GM18499 (cell line): ENCODE data around the gene CABLES1.

Source experiments
- ATAC-seq: cut with Tn5 transposase; IDR thresholded peaks from one replicate; pipeline ENCODE4 v1.9.1; 2021; ENCODE audit warnings: moderate number of reproducible peaks; ENCODE audit not compliant: insufficient read depth, unreplicated experiment

CABLES1 gene

GRCh38 chr18:23189768-23190661 is 54.7 kb downstream of the CABLES1 start:
- ATAC-seq, result no peak

- no peak for ATAC-seq
Measured at GRCh38 chr18:23191232-23191631, 55.9 kb downstream of the CABLES1 start.

DNA sequence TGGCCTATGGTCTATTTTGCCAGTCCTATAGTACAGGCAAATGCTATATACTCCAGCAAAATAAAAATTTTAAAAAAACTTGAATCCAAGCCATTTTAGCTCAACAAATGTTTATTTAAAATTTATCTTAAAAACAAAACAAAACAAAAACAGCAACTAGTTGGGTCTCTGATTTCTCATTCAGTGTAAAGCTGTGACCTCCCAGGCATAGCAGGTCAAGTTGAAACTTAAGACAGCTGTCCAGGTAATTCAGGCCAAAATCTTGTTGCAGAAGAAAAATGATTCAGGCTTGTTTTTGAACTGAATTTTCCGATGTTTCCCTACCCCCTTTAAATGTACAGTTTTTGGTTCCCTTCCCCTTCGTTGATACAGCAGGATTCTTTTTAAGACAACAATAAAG is 58.5 kb downstream of the CABLES1 start:
- no peak for ATAC-seq

GRCh38 chr18:23194155-23194996 is 59.1 kb downstream of the CABLES1 start:
- no peak for ATAC-seq

DNA sequence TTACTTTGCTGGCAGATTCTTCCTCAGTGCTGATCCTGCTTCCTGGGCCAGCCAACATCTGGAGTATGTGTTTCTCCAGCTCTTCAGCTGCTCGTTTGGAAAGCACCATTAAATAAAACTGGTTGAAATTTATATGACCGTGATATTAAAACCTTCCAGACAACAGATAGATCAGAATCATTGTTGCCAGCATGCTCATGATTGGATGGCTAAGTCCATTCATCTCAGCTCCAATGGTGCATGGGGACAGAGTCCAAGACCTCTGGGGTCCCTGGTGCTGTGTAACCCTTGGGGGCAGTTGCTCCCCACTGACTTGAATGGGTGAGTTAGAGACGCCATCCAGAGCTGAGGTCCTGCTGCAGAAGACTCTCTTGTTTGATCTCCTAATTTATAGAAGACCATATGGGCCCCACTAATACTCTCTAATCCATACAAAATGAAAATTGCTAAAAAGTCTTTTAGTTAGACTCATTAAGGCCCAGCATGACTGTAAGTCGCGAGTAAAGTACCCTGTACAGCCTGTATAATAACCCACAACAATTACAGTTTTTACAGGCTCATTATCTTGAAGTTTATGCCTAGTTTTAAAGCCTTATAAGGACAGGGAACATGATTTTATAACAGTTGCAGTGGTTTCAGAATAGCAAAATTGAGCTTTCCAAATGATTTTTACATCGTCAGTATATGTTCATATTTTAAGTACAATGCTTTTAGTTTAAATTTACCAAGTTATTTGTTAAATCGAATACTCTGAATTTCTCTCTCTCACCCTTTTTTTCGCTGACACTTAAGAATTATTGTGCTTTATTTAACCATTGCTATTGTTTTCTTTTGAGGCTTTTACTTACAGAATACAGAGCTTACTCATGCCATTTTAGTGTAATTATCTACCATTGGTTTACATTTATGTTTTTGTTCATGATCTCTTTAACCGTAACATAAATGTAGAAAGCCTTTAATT is 60.0 kb downstream of the CABLES1 start:
- no peak for ATAC-seq

- ATAC-seq, result no peak
Measured at GRCh38 chr18:23196119-23197007, 61.1 kb downstream of the CABLES1 start.

GRCh38 chr18:23198217-23198845 is 63.0 kb downstream of the CABLES1 start:
- ATAC-seq, result no peak

DNA sequence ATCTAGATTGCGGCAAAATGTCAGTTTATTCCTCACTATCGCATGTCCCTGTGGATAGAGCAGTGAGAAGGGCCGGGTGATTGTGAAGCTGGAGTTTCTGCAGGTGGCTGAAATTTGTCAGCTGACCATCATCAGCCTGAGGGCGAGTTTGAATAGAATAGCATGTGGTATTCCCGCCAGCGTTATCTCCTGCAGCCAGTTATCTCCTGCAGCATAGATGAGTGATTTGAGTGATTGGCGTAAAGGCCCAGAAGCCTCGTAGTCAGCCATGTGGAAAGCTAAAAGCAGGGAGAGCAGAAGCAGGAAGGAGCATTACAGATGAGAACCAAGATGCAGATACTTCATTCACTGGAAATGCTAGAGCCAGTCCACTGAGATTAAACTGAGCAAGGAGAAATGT is 65.5 kb downstream of the CABLES1 start:
- ATAC-seq, result no peak

- no peak for ATAC-seq
Measured at GRCh38 chr18:23201741-23202140, 66.5 kb downstream of the CABLES1 start.

DNA sequence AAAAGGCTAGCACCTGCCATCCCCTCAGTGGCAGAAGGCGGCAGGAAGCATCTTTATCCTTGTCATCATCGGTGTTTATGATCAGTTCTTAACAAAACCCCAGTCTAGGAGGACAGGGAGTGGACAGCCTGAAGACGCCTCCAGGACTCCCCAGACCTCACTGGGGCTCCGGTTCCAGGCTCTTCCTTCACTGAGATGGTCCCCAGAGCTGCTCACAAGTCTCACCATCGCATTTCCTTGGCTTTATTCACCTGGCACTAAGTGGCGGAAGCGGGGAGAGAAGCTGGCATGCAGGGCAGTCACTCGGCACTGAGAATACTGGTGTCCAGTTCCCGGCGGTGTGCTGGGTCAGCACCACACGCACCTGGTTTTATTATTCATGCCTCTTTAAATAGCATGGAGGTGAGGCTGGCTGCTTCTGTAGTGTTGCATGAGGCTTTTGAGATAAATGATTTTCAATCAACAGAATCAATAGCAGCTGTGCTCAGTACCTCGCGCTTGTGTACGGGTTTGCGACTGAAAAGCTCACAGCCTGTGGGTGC is 68.7 kb downstream of the CABLES1 start:
- no peak for ATAC-seq

DNA sequence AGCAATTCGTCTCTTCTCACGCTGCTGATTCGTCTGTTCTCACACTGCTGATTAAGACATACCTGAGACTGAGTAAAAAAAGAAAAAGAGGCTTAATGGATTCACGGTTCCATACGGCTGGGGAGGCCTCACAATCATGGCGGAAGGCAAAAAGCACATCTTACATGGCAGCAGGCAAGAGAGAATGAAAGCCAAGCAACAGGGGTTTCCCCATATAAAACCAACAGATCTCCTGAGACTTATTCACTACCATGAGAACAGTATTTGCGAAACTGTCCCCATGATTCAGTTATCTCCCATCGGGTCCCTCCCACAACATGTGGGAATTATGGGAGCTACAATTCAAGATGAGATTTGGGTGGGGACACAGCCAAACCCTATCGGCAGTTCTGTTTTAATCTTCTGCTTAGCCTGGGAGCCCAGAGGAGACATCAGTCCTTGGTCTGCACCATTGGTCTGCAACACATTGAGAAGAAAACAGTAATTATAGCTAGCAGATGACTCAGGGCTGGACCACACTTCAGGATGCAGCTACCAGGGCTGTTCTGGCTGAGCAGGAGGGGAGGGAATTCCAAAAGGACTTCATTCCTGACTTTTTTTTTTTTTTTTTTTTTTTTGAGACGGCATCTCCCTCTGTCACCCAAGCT is 69.4 kb downstream of the CABLES1 start:
- ATAC-seq, result no peak

DNA sequence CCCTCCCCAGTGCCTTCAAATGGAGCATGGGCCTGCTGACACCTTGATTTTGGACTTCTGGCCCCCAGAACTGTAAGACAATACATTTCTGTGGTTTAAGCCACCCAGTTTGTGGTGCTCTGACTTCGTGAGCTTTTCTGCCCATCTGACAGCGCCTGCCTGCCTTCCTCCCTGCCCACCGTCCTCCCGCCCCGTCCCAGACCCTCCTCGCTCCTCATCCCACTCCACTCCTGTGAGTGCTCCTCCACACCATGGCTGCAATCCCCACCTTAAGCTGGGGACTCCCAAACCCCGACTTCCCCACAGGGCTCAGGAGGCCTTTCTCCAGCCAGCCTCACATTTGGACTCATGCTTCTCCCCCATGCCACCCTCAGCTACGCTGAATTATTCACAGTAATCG is 70.7 kb downstream of the CABLES1 start:
- no peak for ATAC-seq

GRCh38 chr18:23207191-23207955 is 72.1 kb downstream of the CABLES1 start:
- ATAC-seq, result no peak

DNA sequence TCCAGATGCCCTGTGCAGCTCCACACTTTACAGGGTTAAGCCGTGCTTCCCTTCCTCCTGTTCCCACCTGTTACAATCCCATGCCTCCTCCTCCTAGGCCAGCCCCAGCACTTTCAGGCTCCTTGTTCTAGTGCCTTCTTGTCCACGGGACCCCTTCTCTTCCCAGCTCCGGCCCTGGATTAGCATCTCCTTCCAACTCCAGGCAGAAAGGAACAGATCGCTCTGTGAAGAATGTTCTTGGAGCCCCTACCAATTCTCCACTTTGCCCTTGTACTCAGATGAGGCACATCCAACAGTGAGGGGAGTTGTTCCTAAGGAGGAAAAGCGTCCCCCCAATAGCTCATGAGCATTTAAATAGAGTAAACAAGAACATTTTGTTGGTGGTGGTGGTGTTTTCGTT is 72.7 kb downstream of the CABLES1 start:
- no peak for ATAC-seq

DNA sequence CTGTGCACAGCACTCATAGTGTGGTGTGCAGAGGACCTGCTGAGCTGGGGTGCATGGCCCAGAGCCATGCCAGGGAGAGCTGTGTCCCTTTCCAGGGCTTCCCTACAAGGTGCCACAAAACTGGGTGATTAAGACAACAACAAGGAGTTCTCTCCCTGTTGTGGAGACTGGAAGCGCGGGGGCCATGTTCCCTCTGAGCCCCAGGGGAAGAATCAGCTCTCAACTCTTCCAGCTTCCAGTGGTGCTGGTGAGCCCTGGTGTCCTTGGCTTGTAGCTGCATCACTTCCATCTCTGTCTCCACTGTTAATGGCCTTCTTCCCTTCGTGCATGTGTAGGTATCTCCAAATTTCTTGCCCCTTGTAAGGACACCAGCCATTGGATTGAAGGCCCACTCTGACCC is 73.3 kb downstream of the CABLES1 start:
- ATAC-seq, result no peak

DNA sequence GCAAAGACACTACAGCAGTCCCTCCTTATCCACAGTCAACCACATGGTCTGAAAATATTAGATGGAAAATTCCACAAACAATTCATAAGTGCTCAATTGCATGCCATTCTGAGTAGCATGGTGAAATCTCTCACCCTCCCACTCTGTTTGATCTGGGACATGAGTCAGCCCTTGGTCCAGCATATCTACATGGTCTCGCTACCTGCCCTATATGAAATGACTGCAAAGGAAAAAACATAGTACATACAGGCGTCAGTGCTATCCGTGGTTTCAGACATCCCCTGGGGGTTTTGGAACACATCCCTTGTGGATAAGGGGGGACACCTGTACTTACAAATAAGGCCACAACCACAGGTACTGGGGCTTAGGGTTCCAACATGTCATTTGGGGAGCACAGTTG is 73.7 kb downstream of the CABLES1 start:
- ATAC-seq, result no peak

GRCh38 chr18:23209796-23210195 is 74.5 kb downstream of the CABLES1 start:
- no peak for ATAC-seq
